ENCODE data around the gene EXT2.

DNA sequence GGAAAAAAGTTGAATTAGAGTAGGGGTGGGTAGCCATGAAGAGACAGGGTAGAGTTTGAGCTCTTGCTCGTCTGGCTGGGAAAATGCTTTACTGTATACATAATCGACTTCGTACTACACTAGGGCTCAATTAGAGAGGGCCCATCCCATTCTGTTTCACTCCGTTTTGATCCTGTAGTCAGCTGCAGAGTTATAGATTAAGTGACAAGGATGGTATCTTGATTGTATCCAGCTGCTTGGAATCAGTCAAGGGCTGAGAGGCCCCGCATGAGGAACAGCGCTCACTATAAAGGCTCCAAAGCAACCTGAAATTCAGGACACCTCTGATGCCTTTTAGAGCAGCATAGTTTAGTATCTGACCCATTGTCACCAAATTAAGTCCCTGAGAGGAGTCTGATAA lies 132.9 kb downstream of the EXT2 start:
- no peak for TF ChIP-seq CHD2 (IDR thresholded peaks at IDR 0.05; ENCODE audit: low read length, partially characterized antibody)
- TF ChIP-seq, protein P1, sequence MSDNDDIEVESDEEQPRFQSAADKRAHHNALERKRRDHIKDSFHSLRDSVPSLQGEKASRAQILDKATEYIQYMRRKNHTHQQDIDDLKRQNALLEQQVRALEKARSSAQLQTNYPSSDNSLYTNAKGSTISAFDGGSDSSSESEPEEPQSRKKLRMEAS (IDR thresholded peaks at IDR 0.05; ENCODE audit: low read depth): no peak
